Measurements from ENCODE around the gene PAXIP1. TPM values are rescaled to one million over a fixed set of nuclear protein-coding genes. Genes with fewer than 3 reads are reported as not detected.

Gene PAXIP1
- total RNA-seq, 1 experiment from 2014 or later, result 13.7 TPM

GRCh38 chr7:154997840-154998370, 5.0 kb downstream of the PAXIP1 start:
- H3K4me1 Mint-ChIP-seq (ENCODE audit: insufficient read depth, unreplicated experiment), result no peaks in the 10 kb centered on the region
- no peaks in the 10 kb centered on the region for H3K27me3 Mint-ChIP-seq (ENCODE audit: insufficient read depth, unreplicated experiment)
- TF ChIP-seq CTCF (IDR thresholded peaks at IDR 0.05; ENCODE audit: unreplicated experiment), result no peak
- no peaks in the 10 kb centered on the region for H3K9me3 Mint-ChIP-seq (ENCODE audit: unreplicated experiment)
- no peak overlapping the region for H3K4me3 Mint-ChIP-seq (ENCODE audit: unreplicated experiment)
- ChIA-PET POLR2A (no interaction called here), CTCF (interaction anchor here (1.7 kb wide), 1 partner anchor 70 kb away, joined by 5 read pairs; no protein-coding TSS in a partner anchor)
- intact Hi-C loops (cut with micrococcal nuclease), result no loop called here
- H3K36me3 Mint-ChIP-seq (ENCODE audit: insufficient read depth, unreplicated experiment), result peaks cover 41% of the 10 kb centered on the region
- BruUV-seq (replicated peaks), result no TSS peak
- H3K27ac Mint-ChIP-seq (ENCODE audit: low read depth, unreplicated experiment), result no peak overlapping the region
- DNase-seq (ENCODE audit: unreplicated experiment), result peak; percentile 18

GRCh38 chr7:154996756-154997155, 6.2 kb downstream of the PAXIP1 start:
- Mint-ChIP-seq H3K27me3 (ENCODE audit: insufficient read depth, unreplicated experiment) (no peaks in the 10 kb centered on the region), H3K9me3 (ENCODE audit: unreplicated experiment) (no peaks in the 10 kb centered on the region), H3K27ac (ENCODE audit: low read depth, unreplicated experiment) (no peak overlapping the region), H3K4me1 (ENCODE audit: insufficient read depth, unreplicated experiment) (no peaks in the 10 kb centered on the region), H3K36me3 (ENCODE audit: insufficient read depth, unreplicated experiment) (peaks cover 53% of the 10 kb centered on the region), H3K4me3 (ENCODE audit: unreplicated experiment) (no peak overlapping the region)
- ChIA-PET CTCF (no interaction called here), POLR2A (interaction anchor here (0.7 kb wide), 1 partner anchor 510 kb away, joined by 3 read pairs; no protein-coding TSS in a partner anchor)
- BruUV-seq (replicated peaks), result no TSS peak
- DNase-seq (ENCODE audit: unreplicated experiment), result no peak
- no peak for TF ChIP-seq CTCF (IDR thresholded peaks at IDR 0.05; ENCODE audit: unreplicated experiment)
- intact Hi-C loops (cut with micrococcal nuclease), result no loop called here

- TF ChIP-seq CTCF (IDR thresholded peaks at IDR 0.05; ENCODE audit: unreplicated experiment), result no peak
- no peaks in the 10 kb centered on the region for H3K9me3 Mint-ChIP-seq (ENCODE audit: unreplicated experiment)
- BruUV-seq (replicated peaks), result no TSS peak
- intact Hi-C loops (cut with micrococcal nuclease), result no loop called here
- ChIA-PET POLR2A (interaction anchor here (0.7 kb wide), 1 partner anchor 511 kb away, joined by 3 read pairs; no protein-coding TSS in a partner anchor), CTCF (no interaction called here)
- H3K27me3 Mint-ChIP-seq (ENCODE audit: insufficient read depth, unreplicated experiment), result no peaks in the 10 kb centered on the region
- no peak overlapping the region for H3K4me3 Mint-ChIP-seq (ENCODE audit: unreplicated experiment)
- DNase-seq (ENCODE audit: unreplicated experiment), result no peak
- no peaks in the 10 kb centered on the region for H3K4me1 Mint-ChIP-seq (ENCODE audit: insufficient read depth, unreplicated experiment)
- no peak overlapping the region for H3K27ac Mint-ChIP-seq (ENCODE audit: low read depth, unreplicated experiment)
- peaks cover 59% of the 10 kb centered on the region for H3K36me3 Mint-ChIP-seq (ENCODE audit: insufficient read depth, unreplicated experiment)
Observed at GRCh38 chr7:154996101-154996500, 6.8 kb downstream of the PAXIP1 start.

GRCh38 chr7:154994996-154995395, 7.9 kb downstream of the PAXIP1 start:
- Mint-ChIP-seq H3K36me3 (ENCODE audit: insufficient read depth, unreplicated experiment) (peaks cover 64% of the 10 kb centered on the region), H3K4me3 (ENCODE audit: unreplicated experiment) (no peak overlapping the region), H3K27me3 (ENCODE audit: insufficient read depth, unreplicated experiment) (no peaks in the 10 kb centered on the region), H3K9me3 (ENCODE audit: unreplicated experiment) (no peaks in the 10 kb centered on the region), H3K4me1 (ENCODE audit: insufficient read depth, unreplicated experiment) (no peaks in the 10 kb centered on the region), H3K27ac (ENCODE audit: low read depth, unreplicated experiment) (no peak overlapping the region)
- BruUV-seq (replicated peaks), result no TSS peak
- intact Hi-C loops (cut with micrococcal nuclease), result no loop called here
- no peak for TF ChIP-seq CTCF (IDR thresholded peaks at IDR 0.05; ENCODE audit: unreplicated experiment)
- POLR2A ChIA-PET, result no interaction called here
- CTCF ChIA-PET, result interaction anchor here (0.6 to 0.9 kb wide), 2 partner anchors 67 to 742 kb away, joined by 3 to 5 read pairs; no protein-coding TSS in a partner anchor
- DNase-seq (ENCODE audit: unreplicated experiment), result no peak

Measured in MCF 10A (cell line).